ENCODE data around the gene HIBCH. TPM values are rescaled to one million over a fixed set of nuclear protein-coding genes. Genes with fewer than 3 reads are reported as not detected.

The HIBCH gene
- total and polyA plus RNA-seq, 2 experiments from 2014 or later: 25.7 to 42.3 TPM

DNA sequence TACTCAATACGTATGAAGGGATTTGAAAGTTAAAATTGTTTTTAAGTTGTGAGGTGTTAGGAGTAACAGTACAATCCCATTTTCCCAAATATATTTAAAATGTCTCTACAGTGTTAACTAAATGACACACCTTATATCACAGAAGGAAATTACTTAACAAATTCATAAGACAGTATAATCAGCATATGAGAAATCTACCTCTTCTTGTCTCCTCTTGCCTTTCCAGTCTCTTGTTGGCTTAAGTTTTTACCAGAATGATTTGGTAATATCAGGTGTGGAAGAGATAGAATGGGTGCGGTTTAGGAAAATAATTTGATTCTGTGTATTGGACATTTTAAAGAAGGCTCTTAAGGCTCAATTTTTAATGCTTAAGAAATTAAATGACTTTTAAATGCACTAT lies 14.3 kb upstream of the HIBCH start (continued):
- TF ChIP-seq, protein P1, sequence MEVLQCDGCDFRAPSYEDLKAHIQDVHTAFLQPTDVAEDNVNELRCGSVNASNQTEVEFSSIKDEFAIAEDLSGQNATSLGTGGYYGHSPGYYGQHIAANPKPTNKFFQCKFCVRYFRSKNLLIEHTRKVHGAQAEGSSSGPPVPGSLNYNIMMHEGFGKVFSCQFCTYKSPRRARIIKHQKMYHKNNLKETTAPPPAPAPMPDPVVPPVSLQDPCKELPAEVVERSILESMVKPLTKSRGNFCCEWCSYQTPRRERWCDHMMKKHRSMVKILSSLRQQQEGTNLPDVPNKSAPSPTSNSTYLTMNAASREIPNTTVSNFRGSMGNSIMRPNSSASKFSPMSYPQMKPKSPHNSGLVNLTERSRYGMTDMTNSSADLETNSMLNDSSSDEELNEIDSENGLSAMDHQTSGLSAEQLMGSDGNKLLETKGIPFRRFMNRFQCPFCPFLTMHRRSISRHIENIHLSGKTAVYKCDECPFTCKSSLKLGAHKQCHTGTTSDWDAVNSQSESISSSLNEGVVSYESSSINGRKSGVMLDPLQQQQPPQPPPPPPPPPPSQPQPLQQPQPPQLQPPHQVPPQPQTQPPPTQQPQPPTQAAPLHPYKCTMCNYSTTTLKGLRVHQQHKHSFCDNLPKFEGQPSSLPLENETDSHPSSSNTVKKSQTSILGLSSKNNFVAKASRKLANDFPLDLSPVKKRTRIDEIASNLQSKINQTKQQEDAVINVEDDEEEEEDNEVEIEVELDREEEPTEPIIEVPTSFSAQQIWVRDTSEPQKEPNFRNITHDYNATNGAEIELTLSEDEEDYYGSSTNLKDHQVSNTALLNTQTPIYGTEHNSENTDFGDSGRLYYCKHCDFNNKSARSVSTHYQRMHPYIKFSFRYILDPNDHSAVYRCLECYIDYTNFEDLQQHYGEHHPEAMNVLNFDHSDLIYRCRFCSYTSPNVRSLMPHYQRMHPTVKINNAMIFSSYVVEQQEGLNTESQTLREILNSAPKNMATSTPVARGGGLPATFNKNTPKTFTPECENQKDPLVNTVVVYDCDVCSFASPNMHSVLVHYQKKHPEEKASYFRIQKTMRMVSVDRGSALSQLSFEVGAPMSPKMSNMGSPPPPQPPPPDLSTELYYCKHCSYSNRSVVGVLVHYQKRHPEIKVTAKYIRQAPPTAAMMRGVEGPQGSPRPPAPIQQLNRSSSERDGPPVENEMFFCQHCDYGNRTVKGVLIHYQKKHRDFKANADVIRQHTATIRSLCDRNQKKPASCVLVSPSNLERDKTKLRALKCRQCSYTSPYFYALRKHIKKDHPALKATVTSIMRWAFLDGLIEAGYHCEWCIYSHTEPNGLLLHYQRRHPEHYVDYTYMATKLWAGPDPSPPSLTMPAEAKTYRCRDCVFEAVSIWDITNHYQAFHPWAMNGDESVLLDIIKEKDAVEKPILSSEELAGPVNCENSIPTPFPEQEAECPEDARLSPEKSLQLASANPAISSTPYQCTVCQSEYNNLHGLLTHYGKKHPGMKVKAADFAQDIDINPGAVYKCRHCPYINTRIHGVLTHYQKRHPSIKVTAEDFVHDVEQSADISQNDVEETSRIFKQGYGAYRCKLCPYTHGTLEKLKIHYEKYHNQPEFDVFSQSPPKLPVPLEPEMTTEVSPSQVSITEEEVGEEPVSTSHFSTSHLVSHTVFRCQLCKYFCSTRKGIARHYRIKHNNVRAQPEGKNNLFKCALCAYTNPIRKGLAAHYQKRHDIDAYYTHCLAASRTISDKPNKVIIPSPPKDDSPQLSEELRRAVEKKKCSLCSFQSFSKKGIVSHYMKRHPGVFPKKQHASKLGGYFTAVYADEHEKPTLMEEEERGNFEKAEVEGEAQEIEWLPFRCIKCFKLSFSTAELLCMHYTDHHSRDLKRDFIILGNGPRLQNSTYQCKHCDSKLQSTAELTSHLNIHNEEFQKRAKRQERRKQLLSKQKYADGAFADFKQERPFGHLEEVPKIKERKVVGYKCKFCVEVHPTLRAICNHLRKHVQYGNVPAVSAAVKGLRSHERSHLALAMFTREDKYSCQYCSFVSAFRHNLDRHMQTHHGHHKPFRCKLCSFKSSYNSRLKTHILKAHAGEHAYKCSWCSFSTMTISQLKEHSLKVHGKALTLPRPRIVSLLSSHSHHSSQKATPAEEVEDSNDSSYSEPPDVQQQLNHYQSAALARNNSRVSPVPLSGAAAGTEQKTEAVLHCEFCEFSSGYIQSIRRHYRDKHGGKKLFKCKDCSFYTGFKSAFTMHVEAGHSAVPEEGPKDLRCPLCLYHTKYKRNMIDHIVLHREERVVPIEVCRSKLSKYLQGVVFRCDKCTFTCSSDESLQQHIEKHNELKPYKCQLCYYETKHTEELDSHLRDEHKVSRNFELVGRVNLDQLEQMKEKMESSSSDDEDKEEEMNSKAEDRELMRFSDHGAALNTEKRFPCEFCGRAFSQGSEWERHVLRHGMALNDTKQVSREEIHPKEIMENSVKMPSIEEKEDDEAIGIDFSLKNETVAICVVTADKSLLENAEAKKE (CRISPR knock-in tag; IDR thresholded peaks at IDR 0.05): no peak
- TF ChIP-seq ZNF114 (CRISPR knock-in tag; IDR thresholded peaks at IDR 0.05): no peak
- TF ChIP-seq EZH2 (IDR thresholded peaks at IDR 0.05; ENCODE audit: low read depth, unreplicated experiment): no peak
- TF ChIP-seq CREB1 (CRISPR knock-in tag; IDR thresholded peaks at IDR 0.05; ENCODE audit: low read depth): no peak
- no peak for TF ChIP-seq ETS1 (IDR thresholded peaks at IDR 0.05)
- TF ChIP-seq POLR2AphosphoS5 (IDR thresholded peaks at IDR 0.05; ENCODE audit: low read depth): no peak

GRCh38 chr2:190333395-190333794 lies 13.8 kb upstream of the HIBCH start:
- Histone ChIP-seq H3K79me2 (replicated peaks; ENCODE audit: insufficient read depth) (no peaks in the 10 kb centered on the region), H2AFZ (peak overlapping the region; percentile 23; the same call in 1 of the 2 replicates), H3K4me1 (ENCODE audit: insufficient read depth) (no peaks in the 10 kb centered on the region), H3K4me2 (no peak overlapping the region), H3K27ac (ENCODE audit: low read depth) (no peak overlapping the region), H3K27me3 (ENCODE audit: insufficient read depth) (no peaks in the 10 kb centered on the region), H3K4me3 (no peak overlapping the region), H4K20me1 (replicated peaks; ENCODE audit: insufficient read depth) (no peaks in the 10 kb centered on the region), H3K9me2 (ENCODE audit: insufficient read depth) (no peaks in the 10 kb centered on the region), H3K36me3 (ENCODE audit: insufficient read depth) (no peaks in the 10 kb centered on the region), H3F3A (replicated peaks; ENCODE audit: low read depth) (no peaks in the 10 kb centered on the region)
- Mint-ChIP-seq H3K27ac (no peak overlapping the region), H3K9me3 (no peaks in the 10 kb centered on the region), H3K4me3 (no peak overlapping the region), H3K27me3 (ENCODE audit: insufficient read depth, low read depth, poor library complexity) (no peaks in the 10 kb centered on the region), H3K36me3 (ENCODE audit: low read depth) (no peaks in the 10 kb centered on the region), H3K4me1 (no peaks in the 10 kb centered on the region)
- DNase-seq (ENCODE audit: low spot score) (no peak), ATAC-seq (no peak)
- TF ChIP-seq CREB1 (CRISPR knock-in tag; IDR thresholded peaks at IDR 0.05; ENCODE audit: low read depth) (no peak), JUNB (IDR thresholded peaks at IDR 0.05; ENCODE audit: unreplicated experiment) (no peak), ZNF331 (CRISPR knock-in tag; IDR thresholded peaks at IDR 0.05; ENCODE audit: low read depth) (no peak), NANOG (IDR thresholded peaks at IDR 0.05; ENCODE audit: borderline replicate concordance) (no peak), POLR2AphosphoS5 (IDR thresholded peaks at IDR 0.05; ENCODE audit: low read depth) (no peak), STAT1 (IDR thresholded peaks at IDR 0.05; ENCODE audit: unreplicated experiment) (no peak)
- TF ChIP-seq, protein P1 (CRISPR knock-in tag; IDR thresholded peaks at IDR 0.05): no peak
